Erythroblast (primary cell): ENCODE data around the gene TTC33.

Source experiments
- GATA1 ChIP-seq: IDR thresholded peaks from 2 replicates; pipeline ENCODE4 v1.6.1; 2011; ENCODE audit warnings: low read depth, mild to moderate bottlenecking, control low read depth, low read length, moderate library complexity
- POLR2A ChIP-seq: IDR thresholded peaks from 2 replicates; pipeline ENCODE4 v1.6.1; 2011; ENCODE audit warnings: mild to moderate bottlenecking, low read length

- no peak for TF ChIP-seq POLR2A
- no peak for TF ChIP-seq GATA1
Observed at GRCh38 chr5:40619421-40619820, 136.3 kb downstream of the TTC33 start.
